ENCODE measurements around the gene ST6GALNAC3.

The ST6GALNAC3 gene

DNA sequence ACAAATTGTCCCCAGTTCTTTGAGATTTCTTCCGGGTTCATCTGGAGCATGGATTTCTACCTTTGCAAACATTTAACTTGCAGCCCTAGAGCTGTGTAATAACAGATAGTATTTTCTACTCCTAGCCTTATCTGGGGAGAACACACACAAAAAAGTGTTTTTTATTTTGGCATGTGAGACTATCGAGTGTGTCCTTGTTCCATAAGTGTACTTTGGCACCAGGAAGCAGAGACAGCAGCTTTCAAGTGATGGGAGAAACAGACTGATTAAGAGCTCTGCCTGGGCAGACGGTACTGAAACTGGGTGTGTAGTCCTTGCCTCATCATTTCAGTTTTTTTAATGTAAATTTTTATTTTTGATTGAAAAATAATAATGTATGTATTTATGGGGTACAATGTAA, 297.4 kb downstream of the ST6GALNAC3 start:
- no peak for DNase-seq

DNA sequence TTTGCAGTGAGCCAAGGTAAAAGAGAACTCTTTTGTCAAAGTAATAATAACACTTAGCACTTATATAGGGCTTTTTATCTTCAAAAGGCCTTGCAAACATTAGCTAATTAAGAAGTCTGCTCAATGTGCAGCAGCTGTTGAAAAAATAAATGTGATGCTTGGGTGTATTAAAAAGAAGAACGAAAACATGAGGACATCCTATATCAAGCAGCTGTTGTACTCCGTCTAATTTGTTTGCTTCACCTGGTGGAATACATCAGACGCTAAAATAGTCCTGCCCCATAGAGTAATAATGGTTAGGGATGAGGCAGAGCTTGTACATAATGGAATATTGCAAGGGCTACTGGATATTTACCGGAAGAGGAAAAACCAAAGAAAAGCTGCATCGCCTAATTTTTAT, 299.5 kb downstream of the ST6GALNAC3 start:
- DNase-seq: no peak

DNA sequence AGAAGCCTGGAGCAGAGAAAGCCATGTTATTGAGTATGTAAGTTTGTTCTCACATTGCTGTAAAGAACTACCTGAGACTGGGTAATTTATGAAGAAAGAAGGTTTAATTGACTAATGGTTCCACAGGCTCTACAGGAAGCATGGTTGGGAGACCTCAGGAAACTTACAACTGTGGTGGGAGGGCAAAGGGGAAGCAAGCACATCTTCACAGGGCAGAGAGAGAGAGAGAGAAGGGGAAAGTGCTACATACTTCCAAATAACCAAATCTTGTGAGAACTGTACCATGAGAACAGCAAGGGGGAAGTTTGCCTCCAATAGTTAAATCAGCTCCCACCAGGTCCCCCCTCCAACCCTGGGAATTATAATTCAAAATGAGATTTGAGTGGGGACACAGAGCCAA, 302.7 kb downstream of the ST6GALNAC3 start:
- no peak for DNase-seq

DNA sequence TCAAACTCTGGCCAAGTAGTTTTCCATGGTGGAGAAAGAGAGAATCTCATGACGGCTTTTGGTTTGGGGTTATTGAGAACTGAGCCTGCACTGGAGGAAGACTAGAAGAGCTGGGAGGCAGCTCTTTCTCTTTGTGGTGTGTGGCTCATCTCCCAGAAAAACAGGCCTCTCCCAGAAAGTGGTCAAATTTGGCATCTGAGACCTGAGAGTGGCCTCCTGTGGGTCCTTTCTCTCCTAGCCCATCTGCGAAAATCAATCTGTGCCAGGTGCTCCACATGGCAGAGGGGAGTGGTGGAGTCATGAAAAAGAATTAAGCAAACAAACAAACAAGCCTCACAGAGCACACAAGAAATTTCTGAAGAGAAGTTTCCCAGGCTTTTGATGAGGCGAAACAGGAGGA, 305.0 kb downstream of the ST6GALNAC3 start:
- DNase-seq: no peak

DNA sequence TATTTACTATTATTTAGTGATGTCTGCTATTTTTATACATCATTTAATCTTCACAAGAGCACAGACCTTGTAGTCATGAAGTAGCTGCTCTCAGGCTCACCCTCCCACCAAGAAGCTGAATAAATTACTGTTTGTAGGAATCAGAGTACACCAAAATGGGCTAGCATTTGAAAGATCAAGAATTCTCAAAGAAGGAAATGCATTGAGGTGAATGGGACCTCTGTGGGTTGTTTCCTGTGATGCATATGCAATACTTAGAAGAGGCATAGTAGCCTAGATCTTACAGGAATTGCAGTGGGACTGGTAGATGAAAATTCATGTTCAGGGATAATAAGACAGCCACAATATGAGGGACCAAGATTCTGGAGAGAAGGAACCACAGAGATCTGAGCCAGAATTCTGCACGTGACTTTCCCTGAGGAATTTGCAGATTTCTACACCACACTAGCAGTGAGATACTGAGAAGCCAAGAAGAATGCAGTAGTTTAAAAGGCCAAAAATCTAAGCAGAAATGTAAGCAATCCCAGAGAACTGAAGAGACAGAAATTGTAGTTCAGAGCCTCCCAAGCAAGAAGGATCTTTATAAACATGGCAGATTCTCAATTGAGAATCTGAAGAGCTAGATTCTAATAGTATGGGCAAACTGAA, 307.0 kb downstream of the ST6GALNAC3 start:
- DNase-seq: no peak

DNA sequence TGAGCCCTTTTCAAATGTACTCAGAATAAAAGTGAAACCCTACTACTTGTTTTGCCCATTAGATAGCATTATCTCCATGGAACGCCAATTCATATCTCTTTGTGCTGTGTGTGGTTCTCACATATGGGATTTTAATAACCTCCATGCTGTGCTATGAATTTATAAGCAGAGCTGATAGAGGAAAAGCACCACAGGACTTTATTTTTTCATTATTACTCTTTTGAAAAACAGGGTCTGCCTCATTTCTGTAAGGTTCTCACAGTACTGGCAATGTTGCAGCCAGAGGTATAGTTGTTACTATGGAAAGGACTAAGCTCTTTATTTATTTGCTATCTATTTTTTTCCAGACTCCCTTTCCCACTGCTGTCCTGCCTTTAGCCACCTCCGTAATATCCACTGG, 313.7 kb downstream of the ST6GALNAC3 start:
- no peak for DNase-seq

DNA sequence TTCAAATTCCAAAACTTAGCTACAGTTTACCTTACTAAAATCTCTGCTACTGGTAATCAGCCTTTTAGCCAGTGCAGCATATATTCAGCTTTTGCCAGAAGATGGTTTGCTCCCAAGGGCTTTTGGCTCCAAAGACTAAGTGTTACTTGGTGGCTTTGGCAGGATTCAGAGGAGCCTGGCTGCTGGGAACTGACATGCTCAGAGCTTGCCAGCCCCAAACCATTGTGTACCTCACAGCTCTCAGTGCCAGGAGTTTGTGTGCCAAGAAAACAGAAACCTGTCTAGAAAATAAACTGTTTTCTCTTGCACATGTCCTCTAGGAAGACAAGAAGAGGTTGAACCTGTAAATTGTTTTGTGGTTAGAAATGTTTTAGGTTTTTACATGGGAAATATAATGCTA, 315.9 kb downstream of the ST6GALNAC3 start:
- DNase-seq: no peak

DNA sequence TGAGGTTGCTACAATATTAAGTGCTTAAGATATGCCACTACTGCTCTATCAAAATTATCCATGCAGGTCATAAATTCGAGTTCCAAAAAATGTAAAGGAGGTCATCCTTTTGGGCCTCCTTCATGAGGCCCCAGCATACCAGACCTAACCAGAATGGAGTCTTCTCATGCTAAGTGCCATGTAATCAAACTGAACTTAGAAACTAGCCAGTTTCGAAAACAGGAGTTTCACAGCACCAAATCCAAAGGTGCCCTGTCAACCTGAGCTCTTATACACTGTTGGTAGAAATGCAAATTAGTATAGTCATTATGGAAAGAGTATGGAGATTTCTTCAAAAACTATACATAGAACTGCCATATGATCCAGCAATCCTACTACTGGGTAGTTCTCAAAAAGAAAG, 320.5 kb downstream of the ST6GALNAC3 start:
- no peak for DNase-seq

DNA sequence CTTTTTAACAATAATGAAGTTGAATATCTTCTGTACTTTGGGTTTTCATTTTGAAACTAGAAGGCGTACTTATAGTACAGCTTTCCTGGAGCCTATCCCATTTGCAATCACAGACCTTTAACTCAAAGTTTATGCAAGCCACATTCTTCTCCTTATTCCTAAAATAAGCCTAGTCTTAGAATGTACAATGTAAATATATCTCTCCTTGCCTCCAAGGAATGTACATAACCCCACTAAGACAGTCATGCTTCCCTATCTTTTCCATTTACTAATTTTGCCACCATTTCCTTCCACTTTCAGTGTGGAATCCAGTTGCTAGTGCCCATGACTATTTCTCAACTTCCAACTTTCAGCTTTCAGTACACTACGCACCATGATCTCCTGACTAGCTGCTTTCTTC, 327.6 kb downstream of the ST6GALNAC3 start:
- no peak for DNase-seq

DNA sequence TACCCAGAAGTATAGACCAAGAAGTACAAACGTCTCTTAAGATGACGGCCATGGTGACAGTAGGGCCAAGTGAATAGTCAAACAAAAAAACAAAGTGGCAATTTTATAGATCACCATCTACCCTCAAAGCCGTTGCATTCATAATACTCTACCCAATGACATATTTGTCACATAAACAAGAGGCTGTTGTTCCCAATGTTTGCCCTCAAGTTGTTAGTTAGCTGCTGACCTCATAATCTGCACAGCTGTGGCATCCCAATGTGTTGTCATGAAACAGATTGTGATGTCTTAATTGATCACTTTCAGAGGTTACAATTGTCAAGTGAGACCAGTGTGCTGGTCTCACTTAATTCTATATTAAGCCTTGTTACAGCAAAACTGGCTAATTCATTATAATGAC, 333.8 kb downstream of the ST6GALNAC3 start:
- DNase-seq: no peak

DNA sequence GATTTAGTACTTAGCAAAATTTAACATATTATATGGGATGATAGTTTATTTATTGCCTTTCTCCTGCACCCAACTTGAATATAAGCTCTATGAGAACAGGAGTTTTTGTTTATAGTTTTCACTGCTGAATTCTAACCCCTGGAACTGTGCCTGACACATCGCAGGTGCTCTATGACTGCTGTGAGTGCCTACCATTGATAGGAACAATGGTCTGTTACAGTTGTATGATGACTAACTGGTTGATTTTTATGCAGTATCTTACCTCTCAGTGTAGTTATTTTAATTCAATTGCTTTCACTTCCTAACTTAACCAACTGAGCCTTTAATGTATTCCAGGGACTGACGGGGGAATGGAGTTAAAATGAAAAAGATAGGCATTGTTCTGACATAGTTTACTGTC, 336.0 kb downstream of the ST6GALNAC3 start:
- DNase-seq: no peak

DNA sequence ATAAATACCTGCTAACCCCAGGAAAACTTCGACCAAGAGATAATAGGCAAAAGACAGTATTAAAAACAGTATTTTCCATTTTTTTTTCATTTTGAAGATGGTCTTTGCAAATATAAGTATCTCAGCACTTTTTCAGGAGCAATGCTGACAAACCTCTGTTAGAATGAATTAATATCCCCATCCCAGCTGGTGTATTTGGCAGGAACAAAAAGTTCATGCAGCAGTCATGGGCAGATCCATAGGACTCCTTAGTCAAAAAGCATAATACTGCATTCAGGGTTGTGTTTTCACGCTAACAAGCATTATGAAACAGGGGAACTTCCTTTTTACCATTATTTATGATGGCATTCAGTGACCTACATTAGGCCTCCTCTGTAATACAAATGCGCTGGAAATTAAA, 344.0 kb downstream of the ST6GALNAC3 start:
- no peak for DNase-seq

DNA sequence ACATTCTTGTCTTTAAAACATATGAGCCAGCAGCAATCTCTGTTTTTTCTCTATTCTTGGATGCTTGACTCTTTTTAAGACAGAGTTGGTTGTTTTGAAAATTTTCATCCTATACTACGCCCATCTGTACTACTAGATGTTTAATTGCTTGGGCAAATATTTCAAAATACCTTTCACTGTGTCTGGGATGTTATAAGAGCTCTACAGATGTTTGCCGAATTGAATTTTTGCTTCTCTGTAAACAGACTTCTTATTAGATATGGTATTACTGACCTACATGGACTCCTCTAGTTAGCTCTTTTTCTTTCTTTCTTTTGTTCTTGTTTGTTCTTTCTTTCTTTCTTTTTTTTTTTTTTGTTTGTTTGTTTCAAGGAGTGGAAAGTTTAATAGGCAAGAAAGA, 345.1 kb downstream of the ST6GALNAC3 start:
- no peak for DNase-seq

DNA sequence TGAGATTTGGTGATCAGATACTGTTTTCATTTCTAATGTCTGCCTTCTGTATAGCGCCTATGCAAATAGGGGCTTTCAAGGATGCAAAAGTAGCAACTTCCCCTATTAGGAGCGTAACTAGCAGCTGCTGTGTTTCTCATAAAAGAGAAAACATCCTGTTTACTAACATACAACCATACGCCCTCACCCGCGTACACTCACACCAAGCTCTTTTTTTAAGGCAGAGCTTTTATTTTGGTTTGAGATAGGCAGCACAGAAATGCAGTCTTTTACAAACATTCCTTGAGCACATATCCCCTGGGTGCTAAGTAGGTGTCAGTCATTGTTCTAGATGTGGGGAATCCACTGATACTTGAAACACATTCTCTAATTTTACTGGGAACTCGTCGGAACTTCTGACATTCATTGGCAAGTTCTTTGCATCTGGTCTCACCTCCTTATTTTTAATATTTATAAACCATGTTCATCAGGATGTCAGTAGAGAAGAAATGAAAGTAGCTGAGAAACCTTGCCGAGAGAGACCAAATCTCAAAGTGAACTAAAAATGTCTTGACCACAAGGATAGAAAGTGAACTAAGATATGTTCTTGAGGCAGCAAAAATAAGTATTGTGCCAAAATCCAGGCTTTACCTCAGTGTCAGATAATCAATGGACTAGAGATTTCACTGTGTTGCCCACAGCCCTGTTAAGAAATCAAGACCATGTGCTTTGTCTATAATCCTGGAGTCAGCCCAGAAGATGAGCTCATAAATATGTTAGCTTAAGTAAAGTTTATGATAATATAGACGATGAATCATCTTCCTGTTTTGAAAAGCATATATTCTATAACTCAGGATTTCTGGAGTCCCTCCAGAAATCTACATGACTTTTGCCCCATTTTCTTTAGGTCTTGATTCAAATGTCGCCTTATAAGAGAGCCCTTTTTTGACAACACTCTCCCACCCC, 350.9 kb downstream of the ST6GALNAC3 start:
- no peak for DNase-seq

DNA sequence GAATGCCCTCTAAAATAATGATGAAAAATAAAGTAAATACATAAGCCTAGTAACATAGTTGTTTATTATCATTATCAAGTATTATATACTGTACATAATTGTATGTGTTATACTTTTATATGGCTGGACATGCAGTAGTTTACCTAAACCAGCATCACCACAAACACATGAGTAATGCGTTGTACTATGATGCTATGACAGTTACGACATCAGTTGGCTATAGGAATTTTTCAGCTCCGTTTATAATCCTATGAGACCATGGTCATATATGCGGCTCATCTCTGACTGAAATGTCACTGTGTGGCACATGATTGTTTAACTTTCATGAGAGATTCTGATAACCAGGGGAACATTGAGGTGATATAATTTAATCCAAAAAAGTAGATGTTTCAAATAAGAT, 352.1 kb downstream of the ST6GALNAC3 start:
- no peak for DNase-seq

DNA sequence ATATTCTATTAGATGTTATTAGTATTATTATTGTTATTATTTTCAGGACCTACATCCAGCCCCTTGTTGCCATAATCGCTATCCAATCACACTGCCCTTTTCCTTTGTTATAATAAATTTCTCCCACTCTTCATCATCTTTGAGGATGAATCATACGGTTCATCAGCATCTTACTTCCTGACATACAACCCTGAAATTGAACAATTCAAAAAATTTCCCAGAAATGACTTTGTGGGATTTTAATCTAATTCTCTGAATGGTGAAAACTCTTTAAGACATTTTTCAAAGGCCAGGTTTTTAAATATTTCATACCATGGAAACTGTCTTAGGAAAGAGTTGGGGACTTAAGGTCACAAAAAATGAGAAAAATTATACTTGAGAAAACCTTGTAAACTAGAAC, 353.5 kb downstream of the ST6GALNAC3 start:
- DNase-seq: no peak

DNA sequence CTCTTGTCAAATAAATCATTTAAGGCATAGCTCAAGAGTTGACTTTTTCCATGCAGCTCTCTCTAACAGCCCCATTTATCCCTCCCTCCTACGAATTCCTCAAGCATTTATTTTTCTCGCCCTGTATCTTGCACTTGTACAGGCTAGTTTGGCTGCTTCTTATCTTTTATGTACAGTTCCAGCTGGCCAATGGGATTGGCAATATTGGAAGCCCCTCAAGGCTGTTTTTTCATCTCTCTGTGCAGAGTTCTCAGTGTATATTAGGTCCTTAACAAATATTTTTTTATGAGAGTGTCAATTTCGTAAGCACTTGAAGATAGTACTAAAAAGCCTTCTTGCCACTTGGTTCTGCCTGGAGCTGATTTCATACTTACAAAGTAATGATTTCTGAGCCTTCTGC, 356.0 kb downstream of the ST6GALNAC3 start:
- DNase-seq: peak; percentile 4

DNA sequence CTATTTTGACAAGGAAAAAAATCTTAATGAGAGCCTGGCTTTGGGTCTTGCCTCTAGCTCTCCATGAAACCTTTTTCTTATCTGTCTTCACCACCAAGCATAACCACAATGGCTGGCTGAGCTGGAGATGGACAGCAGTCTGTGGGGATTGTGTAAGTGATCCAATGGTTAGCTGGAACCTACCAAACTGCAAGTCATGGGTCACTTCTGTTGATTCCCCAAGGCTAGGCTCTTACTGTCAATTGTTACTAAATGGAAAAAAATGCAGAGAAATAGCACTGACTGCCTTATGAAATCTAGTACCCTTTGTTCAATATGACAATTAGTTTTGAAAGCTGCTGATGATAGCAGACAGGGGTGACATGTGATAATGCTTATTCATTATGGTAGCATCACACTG, 359.0 kb downstream of the ST6GALNAC3 start:
- no peak for DNase-seq

DNA sequence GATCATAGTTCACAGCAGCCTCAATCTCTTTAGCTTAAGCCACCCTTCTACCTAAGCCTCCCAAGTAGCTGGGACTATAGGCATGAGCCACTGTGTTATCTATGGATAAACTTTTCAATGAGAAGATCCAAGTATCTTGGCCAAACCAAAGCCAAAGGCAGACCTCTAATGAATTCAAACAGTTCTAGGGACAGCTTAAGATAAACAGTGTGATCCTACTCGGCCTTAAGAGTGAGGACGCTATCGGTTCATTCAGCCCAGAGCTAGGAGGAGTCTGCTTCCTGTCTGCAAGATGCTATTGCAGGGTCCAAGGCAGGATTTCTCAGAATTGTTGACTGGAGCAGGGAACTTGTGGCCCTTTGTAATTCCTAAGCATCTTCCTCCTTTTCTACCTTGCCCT, 368.7 kb downstream of the ST6GALNAC3 start:
- DNase-seq: no peak

DNA sequence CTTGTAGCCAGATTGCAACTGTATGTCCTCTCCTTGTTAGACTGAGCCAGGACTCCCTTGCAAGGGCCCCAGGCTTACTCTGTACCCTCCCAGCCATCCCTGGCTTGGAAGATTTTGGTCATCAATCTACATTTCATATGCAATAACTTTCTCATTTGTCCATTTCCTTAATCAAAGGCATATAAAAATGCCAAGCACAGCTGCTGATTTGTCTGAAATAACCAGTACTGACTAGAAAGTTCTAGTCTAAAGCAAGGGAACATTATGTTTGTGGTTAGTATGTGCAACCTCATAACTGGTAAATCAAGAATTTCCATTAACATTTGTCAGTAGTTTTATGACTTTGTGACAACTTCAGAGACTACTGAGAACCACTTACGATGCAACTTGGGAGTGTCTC, 370.2 kb downstream of the ST6GALNAC3 start:
- DNase-seq: no peak

DNA sequence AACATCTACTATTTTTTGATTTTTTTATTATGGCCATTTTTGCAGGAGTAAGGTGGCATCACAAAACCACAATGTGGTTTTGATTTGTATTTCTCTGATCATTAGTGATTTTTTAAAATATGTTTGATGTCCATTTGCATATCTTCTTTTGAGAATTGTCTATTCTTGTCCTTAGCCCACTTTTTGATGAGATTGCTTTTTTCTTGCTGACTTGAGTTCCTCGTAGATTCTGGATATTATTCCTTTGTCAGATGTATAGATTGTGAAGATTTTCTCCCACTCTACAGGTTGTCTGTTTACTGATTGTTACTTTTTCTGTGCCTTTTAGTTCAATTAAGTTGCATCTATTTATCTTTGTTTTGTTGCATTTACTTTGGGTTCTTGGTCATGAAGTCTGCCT, 375.7 kb downstream of the ST6GALNAC3 start:
- DNase-seq: no peak

DNA sequence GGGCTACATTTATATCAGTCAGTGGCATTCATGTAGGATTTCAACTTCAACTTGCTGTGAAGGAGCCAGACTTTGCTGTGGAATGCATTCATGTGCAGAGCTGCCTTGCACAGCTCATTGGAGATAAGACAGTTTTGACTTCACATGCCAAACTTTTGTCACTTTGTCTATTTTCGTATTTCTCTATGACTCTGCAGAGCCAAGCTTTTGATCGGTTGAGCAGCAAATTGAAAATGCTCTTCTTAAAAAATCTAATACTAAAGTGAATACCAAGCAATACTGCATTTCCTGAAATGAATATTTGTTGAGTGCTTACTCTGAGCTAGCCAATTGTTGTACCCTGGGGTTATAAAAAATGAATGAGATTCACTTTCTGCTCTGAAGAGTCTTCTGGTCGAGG, 388.7 kb downstream of the ST6GALNAC3 start:
- no peak for DNase-seq

DNA sequence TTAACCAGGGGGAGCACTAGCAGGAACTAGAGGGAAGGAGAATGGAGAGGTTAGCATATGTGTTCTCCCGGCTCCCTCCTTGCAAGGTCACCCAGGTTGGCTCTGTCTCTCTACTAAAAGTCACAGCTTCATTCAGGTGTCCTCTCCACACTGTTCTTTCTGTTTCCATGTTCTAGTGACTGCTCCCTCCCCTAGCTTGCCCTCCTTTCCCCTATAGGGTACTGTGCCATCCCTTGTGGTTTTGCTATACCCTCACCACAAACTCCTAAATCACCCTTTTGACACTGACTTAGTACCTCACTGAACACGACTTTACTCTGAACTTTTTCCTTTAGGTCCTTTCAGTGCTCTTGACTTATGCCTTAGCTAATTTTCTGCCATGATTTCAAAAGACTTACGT, 389.3 kb downstream of the ST6GALNAC3 start:
- DNase-seq: no peak

DNA sequence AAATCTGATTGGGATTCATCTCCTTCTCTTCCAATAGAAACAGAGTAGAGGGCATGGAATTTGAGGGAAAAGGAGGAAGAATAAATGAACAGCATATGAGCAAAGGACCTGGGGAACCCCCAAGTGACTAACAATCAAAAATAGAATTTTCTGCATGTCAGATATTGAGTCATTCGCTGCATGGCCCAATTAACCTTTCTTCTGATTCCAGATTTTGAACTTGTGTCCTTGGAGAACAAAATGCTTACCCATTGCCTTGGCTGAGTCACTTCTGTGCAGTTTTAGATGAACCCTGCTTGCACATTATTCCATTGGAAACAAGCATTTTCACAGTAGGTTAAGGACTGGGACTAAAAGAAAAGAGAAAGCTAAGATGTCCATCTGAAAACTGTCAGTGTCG, 390.5 kb downstream of the ST6GALNAC3 start:
- DNase-seq: no peak

DNA sequence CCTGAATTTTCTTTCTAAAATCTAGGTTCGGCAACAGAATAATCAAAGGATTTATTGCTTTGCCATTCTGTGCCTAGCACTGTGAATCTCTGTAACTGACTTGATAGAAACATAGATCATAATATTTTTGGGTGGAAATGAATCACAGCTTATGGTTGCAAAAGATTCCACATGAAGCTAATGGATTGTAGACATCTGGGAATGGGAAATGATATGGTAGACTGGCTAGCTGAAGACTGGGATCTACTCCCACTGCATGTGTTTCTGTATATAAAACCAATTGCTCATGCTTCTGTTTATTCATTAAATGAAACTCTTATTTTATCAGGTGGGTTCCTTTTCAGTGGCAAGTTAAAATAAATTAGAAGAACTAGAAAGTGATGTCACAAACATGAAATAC, 395.6 kb downstream of the ST6GALNAC3 start:
- DNase-seq: no peak
